Panc1 (cell line): ENCODE results near the gene ABHD11. TPM values are rescaled to one million over a fixed set of nuclear protein-coding genes. Genes with fewer than 3 reads are reported as not detected.

Source experiments
- ATAC-seq: fragments of 200-7000 bp; cut with Tn5 transposase; 2 replicates; pipeline ENCODE4 v1.9.1; 2020; ENCODE audit warnings: mild to moderate bottlenecking, moderate library complexity
- BruUV-seq: library from RNA; stranded (reverse); fragments of 400-500 nt; replicated peaks from 2 replicates; lab custom pipeline; 2021; lab: Mats Ljungman, UMichigan
- CTCF ChIA-PET: fragments of 300-600 bp; sonication (Branson Sonifier 250); formaldehyde crosslinking; loops from one replicate; lab custom pipeline; 2022; ENCODE audit warnings: antibody characterized with exemption; lab: Charles Lee
- POLR2A ChIA-PET: fragments of 300-600 bp; sonication (Branson Sonifier 250); formaldehyde crosslinking; loops from one replicate; lab custom pipeline; 2022; ENCODE audit warnings: antibody characterized with exemption; lab: Charles Lee
- DNase-seq: peaks from one replicate; pipeline ENCODE4 v3.0.0-alpha.2; 2010; ENCODE audit warnings: low read depth, low spot score
- H3K27ac ChIP-seq: 2 replicates; pipeline ENCODE4 v1.5.1; 2011; ENCODE audit warnings: mild to moderate bottlenecking, low read length, inconsistent platforms
- H3K27me3 ChIP-seq: fragments of 200-500 bp; sonication (Bioruptor generic); 2 replicates; pipeline ENCODE4 v1.6.0; 2014; ENCODE audit warnings: low read length, inconsistent platforms; ENCODE audit not compliant: control insufficient read depth, insufficient read depth
- H3K36me3 ChIP-seq: fragments of 200-500 bp; sonication (Bioruptor generic); 2 replicates; pipeline ENCODE4 v1.5.1; 2014; ENCODE audit warnings: inconsistent platforms, mild to moderate bottlenecking, low read length, moderate library complexity; ENCODE audit not compliant: control insufficient read depth, insufficient read depth
- H3K4me1 ChIP-seq: 2 replicates; pipeline ENCODE4 v1.5.1; 2011; ENCODE audit warnings: inconsistent platforms, mild to moderate bottlenecking, low read length, moderate library complexity; ENCODE audit not compliant: control insufficient read depth, insufficient read depth
- H3K4me3 ChIP-seq, 2 experiments: 2 replicates each; pipeline ENCODE4 v1.5.1; 2011 to 2012; ENCODE audit warnings: low read depth in 2 of 2, low read length in 2 of 2, mild to moderate bottlenecking in 2 of 2, inconsistent platforms in 1 of 2, moderate library complexity in 1 of 2
- H3K9me3 ChIP-seq: fragments of 200-500 bp; sonication (Bioruptor generic); 2 replicates; pipeline ENCODE4 v1.5.1; 2014; ENCODE audit warnings: low read depth, mild to moderate bottlenecking, inconsistent platforms, low read length, moderate library complexity; ENCODE audit not compliant: control insufficient read depth, insufficient read depth
- CTCF ChIP-seq: fragments of 450-650 bp; IDR thresholded peaks from 2 replicates; pipeline ENCODE4 v1.5.1; 2017; ENCODE audit warnings: mild to moderate bottlenecking
- POLR2AphosphoS5 ChIP-seq: IDR thresholded peaks from 2 replicates; pipeline ENCODE4 v1.6.1; 2012; ENCODE audit warnings: mild to moderate bottlenecking, low read depth, low read length, moderate library complexity
- REST ChIP-seq, 2 experiments: IDR thresholded peaks; 2 replicates each; pipeline ENCODE4 v1.6.1; 2011 to 2012; ENCODE audit warnings: low read depth in 2 of 2, control low read depth in 1 of 2, low read length in 1 of 2, mild to moderate bottlenecking in 1 of 2, moderate library complexity in 1 of 2; ENCODE audit not compliant: insufficient read depth in 1 of 2
- SIN3A ChIP-seq: IDR thresholded peaks from 2 replicates; pipeline ENCODE4 v1.6.1; 2012; ENCODE audit warnings: low read depth, mild to moderate bottlenecking, low read length, moderate library complexity, borderline replicate concordance; ENCODE audit not compliant: insufficient read depth
- TCF7L2 ChIP-seq: IDR thresholded peaks from 2 replicates; pipeline ENCODE4 v1.6.1; 2011; ENCODE audit warnings: mild to moderate bottlenecking, low read depth, low read length, inconsistent platforms
- in situ Hi-C: cut with HindIII; loops from 2 replicates; pipeline ENCODE4 v1.10.0; 2016; ENCODE audit warnings: low sequenced_read_pairs, low pct_unique_long_range_greater_than_20kb
- intact Hi-C: fragments of 100-400 bp; cut with micrococcal nuclease; formaldehyde crosslinking; loops from one replicate; pipeline ENCODE4 v1.10.0; 2022; ENCODE audit not compliant: unreplicated experiment
- microRNA-seq: library from miRNA; unstranded; fragments of <30 nt; microRNA quantifications from one replicate; pipeline ENCODE4 v1.1.0, GENCODE V29; 2020; ENCODE audit not compliant: unreplicated experiment
- total RNA-seq: library from RNA; stranded (reverse); gene quantifications from one replicate; pipeline ENCODE4 v1.2.1, GENCODE V29; 2021; ENCODE audit not compliant: unreplicated experiment

ABHD11 gene
- total RNA-seq, 1 experiment from 2014 or later = 54.2 TPM

- CTCF ChIA-PET = no interaction called here
- in situ Hi-C loops (no loop called here), intact Hi-C loops (no loop called here)
- no peak overlapping the region for H3K27ac ChIP-seq
- no peak for DNase-seq
- no peaks in the 10 kb centered on the region for H3K9me3 ChIP-seq
- H3K36me3 ChIP-seq = peaks cover 29% of the 10 kb centered on the region
- H3K4me3 ChIP-seq = no peak overlapping the region
- TF ChIP-seq SIN3A = no peak
- no peak for TF ChIP-seq REST (IDR thresholded peaks at IDR 0.05; ENCODE audit: insufficient read depth in 1 of 2, low read depth in 2 of 2, low read length in 1 of 2)
- TF ChIP-seq POLR2AphosphoS5 = no peak
- no peak for TF ChIP-seq TCF7L2
- TF ChIP-seq CTCF = no peak
- BruUV-seq = no TSS peak
- H3K4me1 ChIP-seq = peaks cover 6% of the 10 kb centered on the region; the same call in 1 of the 2 replicates
- no peak for ATAC-seq
- no peaks in the 10 kb centered on the region for H3K27me3 ChIP-seq
- POLR2A ChIA-PET = no interaction called here
Observed at GRCh38 chr7:73688288-73688687, 50.3 kb downstream of the ABHD11 start.

Small RNA genes within 50 kb of the gene (microRNA-seq; reads per million reads assigned to microRNA genes)
- not detected for gene MIR4284

Other genes starting within 250 kb of the ABHD11 start
- 107 TPM for gene BAZ1B, start 216.5 kb downstream of the ABHD11 start, total RNA-seq
- gene BCL7B, start 181.1 kb downstream of the ABHD11 start, total RNA-seq = 95.4 TPM
- 60.1 TPM for gene TBL2, start 160.2 kb downstream of the ABHD11 start, total RNA-seq
- 7.2 TPM for gene MLXIPL, start 114.3 kb downstream of the ABHD11 start, total RNA-seq
- gene VPS37D, start 71.0 kb downstream of the ABHD11 start, total RNA-seq = 4.4 TPM
- gene DNAJC30, start 55.3 kb downstream of the ABHD11 start, total RNA-seq = 11.1 TPM
- gene BUD23, start 55.2 kb downstream of the ABHD11 start, total RNA-seq = 124 TPM
- gene STX1A, start 19.1 kb downstream of the ABHD11 start, total RNA-seq = 80.9 TPM
- gene CLDN3, start 31.5 kb upstream of the ABHD11 start, total RNA-seq = 16.8 TPM
- 295 TPM for gene CLDN4, start 92.2 kb upstream of the ABHD11 start, total RNA-seq
- 3.4 TPM for gene METTL27, start 103.7 kb upstream of the ABHD11 start, total RNA-seq
- 0.72 TPM for gene TMEM270, start 122.4 kb upstream of the ABHD11 start, total RNA-seq